DMS153 treated with DMSO at 0.1 percent for 48 hours (cell line): ENCODE results near the gene SLC29A1.
A peak's percentile ranks its signal among the peaks of the same experiment; 100 is the strongest.

ENCODE experiments used
- DNase-seq: peaks from one replicate; lab custom pipeline; 2025; ENCODE audit not compliant: unreplicated experiment; lab: John Stamatoyannopoulos, UW

Gene SLC29A1

GRCh38 chr6:44265007-44265721, 41.8 kb downstream of the SLC29A1 start, which contains the start of gene NFKBIE:
TSS of gene NFKBIE (minus strand) at chr6:44265551. CDS start at chr6:44265346, 205 bp downstream.
- peak; percentile 74 for DNase-seq

DNA sequence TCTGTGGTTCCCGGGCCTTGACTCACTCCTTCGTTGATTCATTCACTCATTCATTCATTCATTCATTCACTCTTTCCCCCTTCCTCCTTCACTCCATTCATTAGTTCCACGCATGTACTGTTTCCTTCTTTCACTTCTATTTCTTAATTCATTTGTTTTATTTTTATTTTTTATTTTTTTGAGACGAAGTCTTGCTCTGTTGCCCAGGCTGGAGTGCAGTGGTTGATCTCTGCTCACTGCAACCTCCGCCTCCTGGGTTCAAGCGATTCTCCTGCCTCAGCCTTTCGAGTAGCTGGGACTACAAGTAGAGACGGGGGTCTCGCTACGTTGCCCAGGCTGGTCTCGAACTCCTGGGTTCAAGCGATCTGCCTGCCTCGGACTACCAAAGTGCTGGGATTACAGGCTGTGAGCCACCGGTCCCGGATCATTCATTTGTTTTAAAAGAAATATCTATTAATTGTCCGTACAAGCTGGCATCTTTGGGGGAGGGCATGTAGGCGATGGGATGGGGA, 42.4 kb downstream of the SLC29A1 start:
- no peak for DNase-seq

- DNase-seq = no peak
Observed at GRCh38 chr6:44266347-44266746, 43.0 kb downstream of the SLC29A1 start.

GRCh38 chr6:44267252-44267651, 43.9 kb downstream of the SLC29A1 start:
- no peak for DNase-seq

GRCh38 chr6:44268095-44268628, 44.8 kb downstream of the SLC29A1 start:
- no peak for DNase-seq

- DNase-seq = no peak
Observed at GRCh38 chr6:44269178-44269920, 46.0 kb downstream of the SLC29A1 start.

DNA sequence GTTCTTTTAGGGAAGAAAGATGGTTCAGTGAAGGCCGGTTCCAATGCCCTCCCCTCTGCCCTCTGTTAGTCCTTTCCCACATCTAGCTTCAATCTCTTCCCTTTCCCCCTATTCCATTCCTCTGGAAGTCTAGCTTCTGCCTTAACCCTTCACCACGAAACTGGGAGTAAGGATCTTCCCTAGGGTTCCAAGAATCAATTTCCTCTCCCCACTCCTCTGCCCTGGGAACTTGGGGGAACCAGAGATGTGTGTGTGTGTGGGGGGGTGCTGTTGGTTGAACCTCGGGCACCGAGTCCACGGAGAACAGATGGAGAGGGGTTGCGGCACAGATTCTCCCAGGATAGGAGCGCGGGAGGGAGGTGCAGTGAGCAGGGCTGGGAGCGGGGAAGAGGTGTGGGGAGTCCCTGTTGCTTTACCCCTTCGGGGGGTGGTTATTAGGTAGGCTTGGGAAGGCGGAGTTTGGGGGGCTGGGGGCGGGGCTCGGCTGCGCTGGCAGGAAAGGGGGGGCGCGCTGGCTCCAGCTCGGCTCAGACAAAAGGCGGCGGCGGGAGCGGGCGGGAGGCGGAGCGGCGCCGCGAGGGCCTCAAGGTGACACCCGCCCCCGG, 46.6 kb downstream of the SLC29A1 start, which contains the start of gene TMEM151B:
TMEM151B (plus strand) TSS at position 530 of the 605 bp plus-strand sequence. CDS start 293 bp downstream, outside the sequence.
- no peak for DNase-seq

- DNase-seq = no peak
Observed at GRCh38 chr6:44270526-44271405, 47.4 kb downstream of the SLC29A1 start.

GRCh38 chr6:44271406-44271723, 48.0 kb downstream of the SLC29A1 start:
- DNase-seq = no peak

DNA sequence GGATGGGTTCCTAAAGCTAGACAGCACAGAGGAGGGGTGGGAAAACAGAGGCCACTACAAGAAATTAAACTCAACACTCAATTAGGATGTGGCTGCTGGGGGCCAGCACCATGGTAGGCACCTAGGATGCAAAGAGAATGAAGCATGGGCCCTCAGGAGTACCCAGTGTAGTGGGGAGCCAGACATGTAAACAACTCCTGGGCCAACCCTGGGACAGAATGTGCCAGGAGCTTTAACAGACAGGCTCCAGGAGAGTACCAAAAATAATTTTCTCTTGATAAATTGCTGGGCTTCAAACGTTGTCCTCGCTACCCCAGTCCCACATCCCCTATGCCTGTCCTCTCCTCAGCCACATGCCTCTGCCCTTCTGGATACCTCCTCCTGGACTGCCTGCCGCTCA, 48.5 kb downstream of the SLC29A1 start:
- no peak for DNase-seq

- no peak for DNase-seq
Observed at GRCh38 chr6:44272529-44272928, 49.1 kb downstream of the SLC29A1 start.

DNA sequence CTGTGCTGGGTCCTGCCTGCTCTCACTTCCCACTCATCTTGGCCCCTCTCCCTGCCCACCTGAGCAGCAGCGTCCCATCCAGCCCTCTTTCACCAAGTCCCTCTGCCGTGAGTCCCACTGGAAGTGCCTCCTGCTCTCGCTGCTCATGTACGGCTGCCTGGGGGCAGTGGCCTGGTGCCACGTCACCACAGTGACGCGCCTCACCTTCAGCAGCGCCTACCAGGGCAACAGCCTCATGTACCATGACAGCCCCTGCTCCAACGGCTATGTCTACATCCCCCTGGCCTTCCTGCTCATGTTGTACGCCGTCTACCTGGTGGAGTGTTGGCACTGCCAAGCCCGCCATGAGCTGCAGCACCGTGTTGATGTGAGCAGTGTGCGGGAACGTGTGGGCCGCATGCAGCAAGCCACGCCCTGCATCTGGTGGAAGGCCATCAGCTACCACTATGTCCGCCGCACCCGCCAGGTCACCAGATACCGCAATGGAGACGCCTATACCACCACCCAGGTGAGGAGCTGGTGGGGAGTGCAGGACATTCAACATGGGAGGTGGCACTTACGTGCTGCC, 49.7 kb downstream of the SLC29A1 start:
- no peak for DNase-seq

- DNase-seq = no peak
Observed at GRCh38 chr6:44273617-44274016, 50.2 kb downstream of the SLC29A1 start.

DNA sequence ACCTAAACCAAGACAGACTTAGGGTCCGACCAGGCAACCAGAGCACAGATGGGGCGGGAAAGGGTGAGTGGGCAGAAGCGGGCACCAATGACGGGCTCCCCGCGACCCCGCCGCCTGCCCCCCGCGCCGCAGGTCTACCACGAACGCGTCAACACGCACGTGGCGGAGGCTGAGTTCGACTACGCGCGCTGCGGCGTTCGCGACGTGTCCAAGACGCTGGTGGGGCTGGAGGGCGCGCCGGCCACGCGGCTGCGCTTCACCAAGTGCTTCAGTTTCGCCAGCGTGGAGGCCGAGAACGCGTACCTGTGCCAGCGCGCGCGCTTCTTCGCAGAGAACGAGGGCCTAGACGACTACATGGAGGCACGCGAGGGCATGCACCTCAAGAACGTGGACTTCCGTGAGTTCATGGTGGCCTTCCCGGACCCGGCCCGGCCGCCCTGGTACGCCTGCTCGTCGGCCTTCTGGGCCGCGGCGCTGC, 51.9 kb downstream of the SLC29A1 start:
- DNase-seq = no peak

- DNase-seq = no peak
Observed at GRCh38 chr6:44275749-44276648, 52.6 kb downstream of the SLC29A1 start.

GRCh38 chr6:44276667-44277640, 53.6 kb downstream of the SLC29A1 start:
- no peak for DNase-seq

GRCh38 chr6:44277763-44278162, 54.4 kb downstream of the SLC29A1 start:
- no peak for DNase-seq

DNA sequence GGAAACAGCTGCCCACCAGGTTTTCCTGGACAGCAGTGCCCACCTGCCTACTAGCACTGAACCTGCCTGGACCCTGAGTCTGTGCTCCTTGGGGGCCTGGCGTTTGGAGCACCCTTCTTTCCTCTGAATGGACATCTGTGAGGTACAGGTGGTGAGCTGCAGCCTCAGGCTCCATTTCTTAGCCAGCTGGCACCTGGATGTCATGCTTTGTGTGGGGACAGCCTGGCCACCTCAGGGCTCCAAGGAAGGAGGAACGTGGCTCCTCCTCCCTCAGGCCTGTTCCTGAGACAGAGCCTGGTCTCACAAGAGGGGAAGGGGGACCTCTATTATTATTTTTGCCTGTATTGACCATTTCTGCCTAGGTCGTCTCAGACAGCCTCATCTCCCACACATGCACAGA, 54.9 kb downstream of the SLC29A1 start:
- no peak for DNase-seq
